ENCODE measurements around the gene STARD10.
"Not testable (repeated sequence)": the region's sequence is repeated elsewhere in the genome, so short reads cannot be mapped to it uniquely, and the experiment has no call there.

Gene STARD10

DNA sequence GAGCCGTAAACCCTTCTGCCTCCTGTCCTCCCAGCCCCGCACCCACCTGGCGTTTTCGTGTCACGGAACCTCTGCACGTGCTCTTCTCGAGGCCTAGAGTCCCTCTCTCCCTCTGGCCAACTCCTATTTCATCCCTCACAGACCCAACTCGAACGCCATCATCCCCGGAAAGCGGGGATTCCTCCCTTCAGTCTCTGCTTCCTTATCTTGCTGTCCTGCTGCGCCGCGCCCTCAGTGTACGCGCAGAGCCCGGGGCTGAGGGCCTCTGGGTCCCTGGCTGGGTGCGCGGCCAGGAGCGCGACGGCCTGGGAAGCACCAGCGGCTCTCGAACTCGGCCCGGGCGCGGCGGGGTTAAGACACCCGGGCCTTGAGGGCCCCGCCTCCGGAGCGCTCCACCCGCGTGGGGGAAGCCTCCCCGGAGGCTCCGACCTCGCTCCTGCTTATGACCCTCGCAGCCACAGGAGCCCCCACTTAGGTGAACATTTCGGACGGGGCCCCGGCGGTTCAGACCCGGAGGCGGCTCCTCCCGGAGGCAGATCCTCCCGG is 20.0 kb upstream of the STARD10 start:
- in situ Hi-C loops (cut with MboI; ENCODE audit: low pct_unique_long_range_greater_than_20kb, low sequenced_read_pairs), result no loop called here
- DNase-seq, result peak; percentile 88

DNA sequence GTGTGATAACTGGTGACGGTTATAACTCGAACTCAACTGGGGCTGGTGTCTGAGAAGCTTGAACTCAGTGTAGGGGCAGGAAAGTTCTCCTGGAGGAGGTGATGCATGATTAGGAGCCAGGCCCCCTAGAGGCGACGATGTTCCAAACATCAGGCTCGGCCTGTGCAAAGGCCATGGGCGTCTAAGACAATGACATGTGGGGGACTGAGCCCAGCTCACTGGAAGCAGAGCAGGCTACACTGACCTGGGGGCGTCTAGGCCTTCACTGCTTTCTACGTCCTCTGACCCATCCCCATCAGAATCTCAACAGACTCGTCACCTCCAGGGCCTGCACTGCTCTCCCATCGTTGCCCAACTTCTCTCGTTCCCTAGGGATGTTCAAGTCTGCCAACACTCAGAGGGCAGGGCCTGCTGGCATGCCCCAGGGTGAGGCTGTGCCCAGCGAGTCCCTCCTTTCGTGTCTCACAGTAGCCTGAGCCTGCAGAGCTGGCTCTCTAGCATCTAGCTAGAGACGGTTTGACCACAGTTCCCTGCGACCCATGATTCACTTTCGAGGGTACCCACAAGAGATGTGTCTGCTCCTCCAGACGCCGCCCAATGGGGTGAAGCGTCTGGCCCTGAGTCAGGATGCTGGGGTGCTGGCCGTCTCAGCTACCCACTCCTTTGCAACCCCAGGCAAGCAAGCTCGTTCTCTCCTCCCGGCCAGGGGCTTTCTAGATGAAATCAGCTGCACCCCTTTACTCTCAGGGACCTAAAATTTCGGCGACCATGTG is 19.3 kb upstream of the STARD10 start:
- DNase-seq, result peak; percentile 86
- in situ Hi-C loops (cut with MboI; ENCODE audit: low pct_unique_long_range_greater_than_20kb, low sequenced_read_pairs), result no loop called here

DNA sequence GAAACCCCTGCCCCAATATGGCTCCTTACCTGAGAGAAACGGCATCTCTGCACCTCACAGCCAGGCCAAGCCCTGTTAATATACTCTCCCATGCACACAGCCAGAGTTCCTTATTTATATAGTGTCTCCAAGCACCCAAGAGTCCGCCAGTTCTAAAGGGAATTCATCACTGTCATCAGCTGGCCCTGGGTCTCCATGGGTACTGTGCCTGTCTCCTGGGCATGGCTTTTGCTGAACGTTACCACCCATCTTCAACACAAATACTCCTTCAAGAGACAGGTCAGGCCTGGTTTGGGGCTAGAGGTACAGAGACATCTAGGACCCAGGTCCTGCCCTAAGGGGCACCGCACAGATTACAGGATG is 18.7 kb upstream of the STARD10 start:
- in situ Hi-C loops (cut with MboI; ENCODE audit: low pct_unique_long_range_greater_than_20kb, low sequenced_read_pairs), result no loop called here
- DNase-seq, result no peak

DNA sequence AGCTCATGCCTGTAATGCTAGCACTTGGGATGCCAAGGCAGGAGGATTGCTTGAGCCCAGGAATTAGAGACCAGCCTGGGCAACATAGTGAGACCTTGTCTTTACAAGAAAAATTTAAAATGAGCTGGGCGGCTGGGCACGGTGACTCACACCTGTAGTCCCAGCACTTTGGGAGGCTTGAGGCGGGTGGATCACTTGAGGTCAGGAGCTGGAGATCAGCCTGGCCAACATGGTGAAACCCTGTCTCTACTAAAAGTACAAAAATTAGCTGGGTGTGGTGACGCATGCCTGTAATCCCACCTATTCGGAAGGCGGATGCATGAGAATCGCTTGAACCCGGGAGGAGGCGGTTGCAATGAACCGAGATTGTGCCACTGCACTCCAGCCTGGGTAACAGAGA is 17.8 kb upstream of the STARD10 start:
- DNase-seq, result not testable (repeated sequence)

DNA sequence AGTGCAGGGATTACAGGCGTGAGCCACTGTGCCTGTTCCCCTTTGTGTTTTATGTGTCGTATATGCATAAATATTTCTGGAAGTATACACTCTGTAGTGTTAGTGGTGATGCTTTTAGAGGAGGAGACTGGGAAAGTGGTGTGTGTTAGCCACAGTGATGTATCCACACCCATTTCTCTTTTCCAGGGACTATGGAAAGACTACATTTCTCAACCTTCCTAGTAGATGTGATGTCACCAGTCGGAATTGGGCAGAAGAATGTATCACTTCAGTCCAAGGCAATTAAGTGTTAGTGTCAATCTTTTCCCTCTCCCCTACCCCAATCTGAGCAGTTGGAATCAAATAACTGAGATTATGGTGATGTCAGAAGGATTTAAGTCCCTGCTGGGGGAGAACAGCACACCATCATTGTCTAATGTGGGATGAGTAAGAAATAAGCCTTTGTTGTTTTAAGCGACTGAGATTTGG is 14.5 kb upstream of the STARD10 start:
- in situ Hi-C loops (cut with MboI; ENCODE audit: low pct_unique_long_range_greater_than_20kb, low sequenced_read_pairs), result no loop called here
- DNase-seq, result no peak

More for the DNA sequence above, 17.8 kb upstream of the STARD10 start:
- in situ Hi-C loops (cut with MboI; ENCODE audit: low pct_unique_long_range_greater_than_20kb, low sequenced_read_pairs), result not testable (repeated sequence)

DNA sequence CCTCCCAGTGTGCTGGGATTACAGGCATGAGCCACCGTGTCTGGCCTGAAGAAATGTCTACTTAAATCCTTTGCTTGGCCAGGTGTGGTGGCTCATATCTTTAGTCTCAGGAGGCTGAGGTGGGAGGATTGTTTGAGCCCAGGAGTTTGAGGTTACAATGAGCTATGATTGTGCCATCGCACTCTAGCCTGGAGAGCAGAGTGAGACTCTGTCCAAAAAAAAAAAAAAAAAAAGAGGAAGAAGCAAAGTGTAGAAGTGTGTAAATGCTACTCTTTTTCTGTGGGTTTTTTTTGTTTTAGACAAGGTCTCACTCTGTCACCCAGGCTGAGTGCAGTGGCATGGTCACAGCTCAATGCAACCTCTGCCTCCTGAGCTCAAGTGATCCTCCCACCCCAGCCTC is 13.9 kb upstream of the STARD10 start:
- in situ Hi-C loops (cut with MboI; ENCODE audit: low pct_unique_long_range_greater_than_20kb, low sequenced_read_pairs), result no loop called here
- peak; percentile 87 for DNase-seq

DNA sequence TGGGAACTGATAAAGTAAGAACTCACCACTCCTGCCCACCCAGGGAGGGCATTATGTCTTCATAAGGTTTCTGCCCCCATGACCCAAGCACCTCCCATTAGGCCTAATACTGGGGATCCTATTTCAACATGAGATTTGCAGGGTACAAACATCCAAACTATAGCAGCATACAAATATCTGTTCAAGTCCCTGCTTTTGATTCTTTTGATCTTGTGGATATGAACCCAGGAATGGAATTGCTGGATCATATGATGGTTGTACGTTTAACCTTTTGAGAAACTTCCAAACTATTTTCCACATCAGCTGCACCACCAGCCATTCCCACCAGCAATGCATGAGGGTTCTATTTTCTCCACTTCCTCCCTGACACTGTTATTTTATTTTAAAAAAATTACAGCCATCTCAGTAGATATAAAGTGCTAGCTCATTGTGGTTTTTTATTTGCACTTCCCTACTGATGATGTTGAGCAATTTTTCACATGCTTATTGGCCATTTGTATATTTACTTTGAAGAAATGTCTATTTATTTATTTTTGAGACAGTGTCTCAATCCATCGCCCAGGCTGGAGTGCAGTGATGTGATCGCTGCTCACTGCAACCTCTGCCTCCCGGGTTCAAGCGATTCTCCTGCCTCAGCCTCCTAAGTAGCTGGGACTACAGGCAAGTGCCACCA is 13.3 kb upstream of the STARD10 start:
- DNase-seq, result peak; percentile 46
- in situ Hi-C loops (cut with MboI; ENCODE audit: low pct_unique_long_range_greater_than_20kb, low sequenced_read_pairs), result no loop called here

DNA sequence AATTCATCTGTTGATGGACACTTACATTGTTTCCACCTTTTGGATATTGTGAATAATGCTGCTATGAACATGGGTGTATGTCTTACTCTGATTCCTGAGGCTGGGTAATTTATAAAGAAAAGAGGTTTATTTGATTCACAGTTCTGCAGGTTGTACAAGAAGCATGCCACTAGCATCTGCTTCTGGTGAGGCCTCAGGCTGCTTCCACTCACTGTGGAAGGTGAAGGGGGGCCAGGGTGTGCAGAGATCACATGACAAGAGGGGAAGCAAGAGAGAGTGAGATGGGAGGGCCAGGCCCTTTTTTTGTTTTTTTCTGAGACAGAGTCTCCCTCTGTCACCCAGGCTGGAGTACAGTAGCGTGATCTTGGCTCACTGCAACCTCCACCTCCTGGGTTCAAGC is 12.5 kb upstream of the STARD10 start:
- in situ Hi-C loops (cut with MboI; ENCODE audit: low pct_unique_long_range_greater_than_20kb, low sequenced_read_pairs); DNase-seq: not testable (repeated sequence)

DNA sequence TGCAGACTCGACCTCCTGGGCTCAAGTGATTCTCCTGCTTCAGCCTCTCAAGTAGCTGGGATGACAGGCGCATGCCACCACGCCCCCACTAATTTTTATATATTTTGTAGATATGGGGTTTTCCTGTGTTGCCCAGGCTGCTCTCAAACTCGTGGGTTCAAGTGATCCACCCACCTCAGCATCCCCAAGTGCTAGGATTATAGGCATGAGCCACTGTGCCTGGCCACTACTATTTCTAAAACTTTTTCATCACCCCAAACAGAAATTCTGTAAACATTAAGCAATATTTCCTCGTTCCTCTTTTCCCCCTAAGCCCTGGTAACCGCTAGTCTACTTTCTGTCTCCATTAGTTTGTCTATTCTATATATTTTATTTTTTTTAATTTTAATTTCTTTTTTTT is 11.4 kb upstream of the STARD10 start:
- in situ Hi-C loops (cut with MboI; ENCODE audit: low pct_unique_long_range_greater_than_20kb, low sequenced_read_pairs), result no loop called here
- DNase-seq, result no peak

DNA sequence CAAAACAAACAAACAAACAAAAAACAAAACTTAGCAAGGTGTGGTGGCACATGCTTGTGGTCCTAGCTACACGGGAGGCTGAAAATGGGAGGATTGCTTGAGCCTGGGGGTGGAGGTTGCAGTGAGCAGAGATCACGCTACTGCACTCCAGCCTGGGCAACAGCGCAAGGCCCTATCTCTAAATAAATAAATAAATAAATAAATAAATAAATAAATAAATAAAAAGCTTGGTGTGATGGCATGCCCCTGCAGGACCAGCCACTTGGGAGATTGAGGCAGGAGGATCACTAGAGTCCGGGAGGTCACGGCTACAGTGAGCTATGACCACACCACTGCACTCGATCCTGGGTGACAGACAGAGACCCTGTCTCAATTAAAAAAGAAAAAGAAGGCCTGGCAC is 9.0 kb upstream of the STARD10 start:
- in situ Hi-C loops (cut with MboI; ENCODE audit: low pct_unique_long_range_greater_than_20kb, low sequenced_read_pairs), result no loop called here
- DNase-seq, result no peak

DNA sequence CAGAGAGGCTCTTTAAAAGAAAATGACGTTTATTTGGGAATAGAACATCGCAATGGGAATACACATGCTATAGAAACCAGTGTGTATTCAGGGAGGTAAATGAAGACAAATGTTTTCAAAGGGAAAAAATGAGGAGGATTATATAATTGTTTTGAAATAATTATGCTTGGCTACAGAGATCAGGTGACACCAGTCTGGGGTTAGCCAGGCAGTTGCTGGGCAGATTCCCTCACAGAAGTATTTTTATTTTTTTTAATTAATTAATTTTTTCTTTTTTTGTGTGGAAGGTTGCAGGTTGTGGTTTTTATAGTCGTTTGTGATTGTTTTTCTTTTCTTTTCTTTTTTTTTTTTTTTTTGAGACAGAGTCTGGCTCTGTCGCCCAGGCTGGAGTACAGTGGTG is 5.6 kb upstream of the STARD10 start:
- in situ Hi-C loops (cut with MboI; ENCODE audit: low pct_unique_long_range_greater_than_20kb, low sequenced_read_pairs), result no loop called here
- DNase-seq, result no peak

DNA sequence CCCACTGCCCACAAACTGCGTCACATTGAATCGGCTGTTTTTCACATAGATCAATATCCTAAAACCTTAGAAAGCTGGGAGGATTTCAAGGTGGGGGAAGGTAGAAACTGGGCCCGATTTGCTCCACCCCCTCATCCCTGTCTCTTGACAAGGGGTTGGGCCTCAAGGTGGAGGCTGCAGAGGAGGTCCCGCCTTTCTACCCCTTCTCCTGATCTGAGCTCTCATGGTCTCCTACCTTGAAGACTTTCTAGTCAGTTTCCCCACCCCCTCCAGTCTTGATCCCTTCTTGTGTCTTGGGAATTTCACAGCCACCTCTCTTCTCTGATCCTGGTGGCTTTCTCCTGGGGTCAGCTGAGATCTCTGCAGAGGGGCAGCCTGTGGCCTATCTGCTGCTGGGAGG is 4.5 kb upstream of the STARD10 start:
- DNase-seq, result no peak
- in situ Hi-C loops (cut with MboI; ENCODE audit: low pct_unique_long_range_greater_than_20kb, low sequenced_read_pairs), result no loop called here

DNA sequence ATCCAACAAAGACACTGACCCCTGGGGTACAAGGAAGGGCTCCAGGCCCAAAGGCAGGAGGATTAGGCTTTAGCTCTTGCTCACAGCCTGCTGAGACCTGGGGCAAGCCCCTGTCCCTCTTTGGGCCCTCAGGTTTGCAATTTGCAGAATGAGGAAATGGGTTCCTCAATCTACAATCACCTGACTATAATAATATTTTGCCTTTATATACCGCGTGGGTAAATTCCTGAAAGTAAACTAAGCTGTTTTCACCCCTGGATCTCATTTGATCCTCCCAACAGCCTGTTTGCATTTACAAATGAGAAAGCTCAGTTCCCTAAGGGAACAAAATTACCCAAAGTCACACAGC is 797 bp downstream of the STARD10 start:
- in situ Hi-C loops (cut with MboI; ENCODE audit: low pct_unique_long_range_greater_than_20kb, low sequenced_read_pairs), result no loop called here
- no peak for DNase-seq

DNA sequence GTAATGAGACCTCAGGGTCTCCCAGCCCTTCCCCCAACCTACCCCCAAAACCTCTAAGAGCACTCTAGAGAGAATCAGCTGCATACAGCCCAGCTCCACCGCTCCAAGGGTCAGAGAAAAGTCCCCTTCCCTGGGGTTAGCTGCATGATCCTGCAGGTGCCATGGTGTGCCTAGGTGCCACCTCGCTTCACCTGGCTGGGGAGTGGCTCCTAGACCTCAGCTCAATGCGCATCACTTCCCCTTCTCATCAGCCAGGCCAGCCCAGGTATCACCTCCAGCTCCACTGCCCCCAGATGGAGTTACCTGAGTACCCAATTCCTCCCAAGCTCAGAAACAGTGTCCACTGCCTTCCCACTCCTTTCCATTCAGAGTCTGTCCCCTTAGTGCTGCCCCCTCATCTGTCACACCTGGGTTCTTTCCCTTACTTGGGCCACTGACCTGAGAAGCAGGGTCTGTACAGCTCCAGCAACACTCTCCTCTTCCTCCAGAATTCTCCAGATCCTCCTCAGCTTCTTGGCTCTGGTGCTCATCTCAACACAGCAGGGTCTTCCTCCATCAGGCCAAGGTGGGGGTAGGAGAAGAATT is 1.3 kb downstream of the STARD10 start:
- in situ Hi-C loops (cut with MboI; ENCODE audit: low pct_unique_long_range_greater_than_20kb, low sequenced_read_pairs), result no loop called here
- no peak for DNase-seq

DNA sequence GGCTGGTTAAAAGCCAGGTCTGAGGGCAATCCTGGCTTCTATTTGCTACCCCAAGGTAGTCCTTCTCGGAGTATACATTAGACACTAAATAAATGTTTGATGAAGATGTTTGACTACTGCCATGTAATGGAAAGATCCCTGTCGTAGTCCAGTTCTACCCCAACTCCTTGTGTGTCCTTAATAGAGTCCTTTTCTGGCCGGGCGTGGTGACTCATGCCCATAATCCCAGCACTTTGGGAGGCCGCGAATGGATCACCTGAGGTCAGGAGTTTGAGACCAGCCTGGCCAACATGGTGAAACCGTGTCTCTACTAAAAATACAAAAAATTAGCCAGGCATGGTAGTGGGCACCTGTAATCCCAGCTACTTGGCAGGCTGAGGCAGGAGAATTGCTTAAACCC is 2.6 kb downstream of the STARD10 start:
- DNase-seq; in situ Hi-C loops (cut with MboI; ENCODE audit: low pct_unique_long_range_greater_than_20kb, low sequenced_read_pairs): not testable (repeated sequence)

DNA sequence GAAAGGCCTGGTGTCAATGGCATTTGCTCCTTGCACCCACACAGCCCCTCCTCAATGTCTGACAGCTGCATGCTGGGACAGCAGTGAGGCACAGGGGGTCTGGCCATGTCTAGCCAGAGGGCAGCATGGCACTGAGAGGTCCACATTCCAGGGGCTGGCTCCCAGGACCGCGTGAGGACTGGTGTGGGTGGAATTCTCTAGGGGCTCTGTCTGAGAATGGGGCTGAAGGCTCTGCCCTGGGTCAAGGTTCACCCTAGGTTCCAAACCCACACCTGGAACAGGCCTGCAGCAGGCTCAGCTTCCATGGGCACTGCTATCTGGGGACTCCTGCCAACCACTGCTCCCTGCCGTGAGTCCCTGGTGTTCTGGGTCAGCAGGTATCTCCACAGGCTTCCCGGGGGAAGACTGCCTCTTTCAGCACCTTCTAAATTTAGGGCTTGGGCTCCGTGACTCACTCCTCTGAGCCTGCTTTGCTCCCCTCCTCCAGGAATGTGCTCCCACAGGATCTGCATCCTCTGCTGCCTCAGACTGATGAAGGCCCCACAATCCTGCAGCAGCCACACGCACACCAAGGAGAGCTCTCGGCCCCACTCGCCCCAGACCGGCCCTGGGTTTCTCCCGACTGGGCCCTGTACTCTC is 4.2 kb downstream of the STARD10 start:
- in situ Hi-C loops (cut with MboI; ENCODE audit: low pct_unique_long_range_greater_than_20kb, low sequenced_read_pairs), result no loop called here

DNA sequence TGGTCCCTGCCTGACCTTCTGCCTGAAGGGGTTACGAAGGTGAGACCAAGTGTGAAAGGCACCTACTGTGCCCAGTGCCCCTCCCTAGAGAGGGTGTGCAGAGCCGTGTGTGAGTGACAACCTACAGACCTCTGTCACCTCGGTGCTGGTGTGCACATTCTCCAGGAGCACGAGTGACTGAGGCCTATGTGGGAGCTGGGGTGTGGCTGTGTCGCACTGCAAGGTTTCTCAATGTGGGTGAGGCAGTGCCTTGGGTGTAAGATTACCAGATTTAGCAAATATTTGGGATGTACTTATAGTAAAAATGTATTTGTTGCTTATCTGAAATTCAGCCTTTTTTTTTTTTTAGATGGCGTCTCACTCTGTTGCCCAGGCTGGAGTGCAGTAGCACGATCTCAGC is 5.6 kb downstream of the STARD10 start:
- in situ Hi-C loops (cut with MboI; ENCODE audit: low pct_unique_long_range_greater_than_20kb, low sequenced_read_pairs), result no loop called here
- no peak for DNase-seq

More for the DNA sequence above, 4.2 kb downstream of the STARD10 start:
- no peak for DNase-seq

DNA sequence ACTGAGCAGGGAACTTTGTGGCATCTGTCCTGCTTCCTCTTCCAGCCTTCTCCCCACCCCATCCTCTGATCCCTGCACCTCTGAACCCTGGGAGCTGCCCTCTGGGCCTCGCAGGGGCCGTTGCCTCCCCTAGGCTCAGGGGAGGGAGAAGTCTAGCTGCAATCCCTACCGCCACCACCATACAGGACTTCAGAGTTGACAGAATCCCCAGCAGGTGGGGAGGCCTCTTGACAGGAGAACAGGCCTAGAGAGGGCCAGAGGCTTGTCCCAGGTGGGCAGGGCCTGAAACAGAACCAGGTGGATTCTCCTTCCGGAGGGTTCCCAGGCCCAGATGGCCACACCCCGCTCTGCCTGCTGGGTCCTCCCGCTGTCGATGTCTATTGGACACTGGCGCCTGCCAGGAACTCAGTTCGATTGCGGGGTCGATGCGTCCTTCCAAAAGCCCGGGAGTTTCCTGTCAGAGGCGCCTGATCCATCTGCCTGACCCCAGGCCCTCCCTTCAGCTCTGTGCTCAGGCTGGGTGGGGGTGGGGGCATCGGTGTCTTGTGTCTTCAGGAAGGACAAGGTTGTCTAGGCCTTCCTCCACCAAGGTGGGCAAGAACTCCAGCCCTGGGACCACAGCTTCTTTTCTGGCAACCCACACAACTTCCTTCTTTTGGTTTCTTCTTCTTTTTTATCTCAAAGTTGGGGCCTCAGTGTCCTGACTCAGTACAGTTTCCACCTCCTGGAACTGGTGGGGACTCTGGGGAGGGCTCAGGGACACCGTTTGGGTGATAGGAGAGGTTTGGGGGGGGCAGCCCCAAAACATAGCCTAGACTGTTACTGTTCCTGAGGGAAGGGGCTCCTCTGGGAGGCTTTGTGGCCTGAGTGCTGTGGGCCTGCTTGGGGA is 6.4 kb downstream of the STARD10 start:
- in situ Hi-C loops (cut with MboI; ENCODE audit: low pct_unique_long_range_greater_than_20kb, low sequenced_read_pairs), result no loop called here
- peak; percentile 88 for DNase-seq
